SK-N-SH treated with all-trans-retinoic acid at 6 μM for 48 hours (cell line): Measurements from ENCODE around the gene LAMB4.

Source experiments
- CREB5 ChIP-seq: fragments of 250-450 bp; sonication (Bioruptor Pico); IDR thresholded peaks from 2 replicates; pipeline ENCODE4 v1.5.1; 2020; ENCODE audit warnings: low read depth, mild to moderate bottlenecking, moderate library complexity
- OSR1 ChIP-seq: fragments of 250-450 bp; sonication (Bioruptor Pico); IDR thresholded peaks from 2 replicates; pipeline ENCODE4 v1.8.0; 2022; ENCODE audit warnings: moderate library complexity, mild to moderate bottlenecking, inconsistent platforms
- PATZ1 ChIP-seq: fragments of 250-450 bp; sonication (Bioruptor Pico); IDR thresholded peaks from 2 replicates; pipeline ENCODE4 v1.8.0; 2020; ENCODE audit warnings: mild to moderate bottlenecking, moderate library complexity, borderline replicate concordance
- ZC3H10 ChIP-seq: fragments of 250-450 bp; sonication (Bioruptor Pico); IDR thresholded peaks from 2 replicates; pipeline ENCODE4 v1.5.1; 2021; ENCODE audit warnings: mild to moderate bottlenecking, moderate library complexity
- ZNF565 ChIP-seq: fragments of 450-650 bp; formaldehyde crosslinking; conservative IDR thresholded peaks from 2 replicates; pipeline ENCODE4 v1.5.0; 2020; ENCODE audit warnings: low read depth, mild to moderate bottlenecking, moderate library complexity
- ZNF8 ChIP-seq: fragments of 450-650 bp; formaldehyde crosslinking; IDR thresholded peaks from 2 replicates; pipeline ENCODE4 v1.5.0; 2020; ENCODE audit warnings: mild to moderate bottlenecking, moderate library complexity

GRCh38 chr7:107981466-107981865 is 148.7 kb downstream of the LAMB4 start:
- TF ChIP-seq ZNF565 (CRISPR knock-in tag) (no peak), OSR1 (no peak), ZNF8 (CRISPR knock-in tag) (no peak), ZC3H10 (CRISPR knock-in tag) (no peak), CREB5 (no peak), PATZ1 (CRISPR knock-in tag) (no peak)
